B cell (primary cell): Measurements from ENCODE around the gene MPP2. TPM values are rescaled to one million over a fixed set of nuclear protein-coding genes. Genes with fewer than 3 reads are reported as not detected.
"Not testable (repeated sequence)": the region's sequence is repeated elsewhere in the genome, so short reads cannot be mapped to it uniquely, and the experiment has no call there.

Experiments used
- ATAC-seq: fragments of 200-7000 bp; cut with Tn5 transposase; one replicate; pipeline ENCODE4 v1.10.0; 2021; ENCODE audit warnings: low read depth, mild to moderate bottlenecking, moderate number of reproducible peaks, moderate library complexity
- CTCF ChIA-PET: fragments of 350-600 bp; sonication (Branson Sonifier 250); formaldehyde crosslinking; loops from one replicate; lab custom pipeline; 2021; ENCODE audit warnings: antibody characterized with exemption, inconsistent platforms; lab: Charles Lee
- POLR2A ChIA-PET: fragments of 350-600 bp; sonication (Branson Sonifier 250); formaldehyde crosslinking; loops from one replicate; lab custom pipeline; 2021; ENCODE audit warnings: antibody characterized with exemption; lab: Charles Lee
- DNase-seq: peaks from one replicate; pipeline ENCODE4 v3.0.0; 2013
- H2AFZ ChIP-seq: 2 replicates; pipeline ENCODE4 v1.6.1; 2012; ENCODE audit warnings: mild to moderate bottlenecking, low read depth, low read length; ENCODE audit not compliant: insufficient read depth, poor library complexity, severe bottlenecking
- H3K27ac ChIP-seq, 2 donors: 1 replicate in 1 of 2; 2 replicates in 1 of 2; pipeline ENCODE4 v1.5.1; 2012 to 2013; ENCODE audit warnings: low read length in 2 of 2, mild to moderate bottlenecking in 2 of 2, moderate library complexity in 1 of 2
- H3K27me3 ChIP-seq, 4 experiments: fragments of 200-600 bp in 1 of 4; sonication (generic) in 1 of 4; replicated peaks in 1 of 4; 1 replicate in 2 of 4; 2 replicates in 2 of 4; pipeline versions ENCODE4 v1.6.1 to v1.7.0; 2013 to 2016; ENCODE audit warnings: low read length in 3 of 4, mild to moderate bottlenecking in 2 of 4, mixed read lengths in 1 of 4, moderate library complexity in 1 of 4; ENCODE audit not compliant: insufficient read depth in 4 of 4, control insufficient read depth in 3 of 4; ENCODE audit errors: control extremely low read depth in 1 of 4
- H3K36me3 ChIP-seq, 2 experiments: replicated peaks in 1 of 2; 1 replicate in 1 of 2; 2 replicates in 1 of 2; pipeline versions ENCODE4 v1.6.1 to v1.7.1; 2013; ENCODE audit warnings: low read length in 1 of 2; ENCODE audit not compliant: insufficient read depth in 2 of 2, control insufficient read depth in 1 of 2; ENCODE audit errors: control extremely low read depth in 1 of 2, extremely low read depth in 1 of 2
- H3K4me1 ChIP-seq, 2 donors: fragments of 200-600 bp in 1 of 2; sonication (generic) in 1 of 2; 1 replicate in 1 of 2; 2 replicates in 1 of 2; pipeline versions ENCODE4 v1.5.1 to v1.6.1; 2013 to 2017; ENCODE audit warnings: low read length in 2 of 2; ENCODE audit not compliant: control insufficient read depth in 2 of 2, insufficient read depth in 2 of 2
- H3K4me2 ChIP-seq: replicated peaks from 2 replicates; pipeline ENCODE3; 2012; ENCODE audit warnings: mild to moderate bottlenecking, low read depth, low read length; ENCODE audit not compliant: poor library complexity, severe bottlenecking
- H3K4me3 ChIP-seq, 5 experiments: fragments of 200-600 bp in 1 of 5; sonication (generic) in 1 of 5; 1 replicate in 3 of 5; 2 replicates in 2 of 5; pipeline versions ENCODE4 v1.5.1 to v1.7.0; 2011 to 2016; ENCODE audit warnings: low read length in 4 of 5, mild to moderate bottlenecking in 4 of 5, low read depth in 2 of 5, control low read depth in 1 of 5, moderate library complexity in 1 of 5; ENCODE audit not compliant: insufficient read depth in 1 of 5; ENCODE audit errors: control extremely low read depth in 1 of 5, extremely low read depth in 1 of 5
- H3K79me2 ChIP-seq: fragments of 200-600 bp; sonication (generic); one replicate; pipeline ENCODE4 v1.6.0; 2016; ENCODE audit warnings: low read length; ENCODE audit not compliant: control insufficient read depth, insufficient read depth
- H3K9ac ChIP-seq: fragments of 200-600 bp; sonication (generic); 2 replicates; pipeline ENCODE4 v1.6.1; 2017; ENCODE audit warnings: mild to moderate bottlenecking, low read length, moderate library complexity
- H3K9me3 ChIP-seq, 3 donors: one replicate each; pipeline versions ENCODE4 v1.6.1 to v1.7.1; 2013; ENCODE audit warnings: low read length in 2 of 3; ENCODE audit not compliant: control insufficient read depth in 2 of 3, insufficient read depth in 1 of 3; ENCODE audit errors: control extremely low read depth in 1 of 3
- H4K20me1 ChIP-seq: 2 replicates; pipeline ENCODE4 v1.6.0; 2012; ENCODE audit warnings: mild to moderate bottlenecking, low read length; ENCODE audit not compliant: insufficient read depth, control insufficient read depth, poor library complexity, severe bottlenecking
- H3K27ac Mint-ChIP-seq: one replicate; pipeline ENCODE4 v1.8.0; 2021; ENCODE audit warnings: mixed read lengths
- H3K27me3 Mint-ChIP-seq: one replicate; pipeline ENCODE4 v1.8.0; 2021; ENCODE audit warnings: mixed read lengths
- H3K4me1 Mint-ChIP-seq: one replicate; pipeline ENCODE4 v1.8.0; 2021; ENCODE audit warnings: mixed read lengths
- H3K4me3 Mint-ChIP-seq: one replicate; pipeline ENCODE4 v1.8.0; 2021; ENCODE audit warnings: mixed read lengths
- H3K9me3 Mint-ChIP-seq: one replicate; pipeline ENCODE4 v1.8.0; 2022; ENCODE audit warnings: mixed read lengths; ENCODE audit not compliant: insufficient read depth
- WGBS: methylation state at CpG from one replicate; pipeline ENCODE4 v1.1.5; 2013; ENCODE audit warnings: missing lambda C conversion rate; ENCODE audit not compliant: insufficient coverage; 5-methylcytosine and 5-hydroxymethylcytosine counted together
- intact Hi-C: fragments of 100-400 bp; cut with micrococcal nuclease; formaldehyde crosslinking; loops from one replicate; pipeline ENCODE4 v1.10.0; 2022
- polyA plus RNA-seq: library from polyadenylated mRNA; depleted of rRNA; stranded (reverse); fragments of >200 nt; gene quantifications from 2 replicates; pipeline ENCODE4 v1.2.3, GENCODE V29; 2012
- total RNA-seq, 2 donors: library from RNA; stranded (reverse); fragments of 120-200 nt in 1 of 2; gene quantifications; 1 replicate in 1 of 2; 2 replicates in 1 of 2; pipeline versions ENCODE4 v1.2.3 to v1.2.4, GENCODE V29; 2013 to 2022
- TF ChIP-seq, protein P1 (sequence below): fragments of 200-600 bp; IDR thresholded peaks from one replicate; pipeline ENCODE4 v1.8.0; 2022; ENCODE audit warnings: antibody characterized with exemption, mild to moderate bottlenecking

MPP2 gene
- total and polyA plus RNA-seq, 2 donors (not counting 1 experiment from before 2014, with no cell fraction given): 0.15 TPM; not detected in 1

DNA sequence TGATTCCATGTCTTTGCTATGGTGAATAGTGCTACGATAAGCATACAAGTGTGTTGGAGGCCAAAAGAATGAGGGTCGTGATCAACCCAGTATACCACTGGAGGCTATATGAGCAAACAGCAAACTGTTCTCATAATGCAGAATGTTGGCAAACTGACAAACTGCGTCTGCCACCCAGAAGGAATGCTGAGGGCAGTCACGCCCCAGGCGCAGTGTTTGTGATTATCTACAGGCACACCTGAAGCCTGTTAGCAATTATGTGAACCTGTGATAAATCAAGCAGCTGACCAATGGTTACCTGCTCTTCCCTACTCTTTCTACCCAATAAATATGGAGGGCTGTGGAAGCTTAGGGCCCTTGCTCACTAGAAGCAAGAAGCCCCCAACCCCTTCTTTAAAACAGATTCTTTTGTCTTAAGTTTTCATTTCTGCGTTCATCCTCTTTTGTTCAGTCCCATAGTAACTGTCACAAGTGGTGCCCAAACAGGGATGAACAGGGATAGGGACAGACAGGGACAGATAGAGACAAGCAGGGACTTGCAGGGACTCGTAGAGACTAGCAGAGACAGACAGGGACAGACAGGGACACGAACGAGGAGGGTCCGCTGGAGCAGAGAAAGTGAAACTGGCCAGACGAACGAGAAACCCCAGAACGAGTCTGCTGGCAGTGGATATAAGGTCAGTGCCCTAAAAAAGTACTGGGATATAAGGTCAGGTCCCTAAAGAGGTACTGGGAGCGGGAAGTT lies 35.2 kb downstream of the MPP2 start:
- intact Hi-C loops: no loop called here
- Mint-ChIP-seq H3K4me3 (no peak overlapping the region), H3K4me1 (no peaks in the 10 kb centered on the region), H3K27me3 (peaks cover 49% of the 10 kb centered on the region), H3K27ac (no peak overlapping the region), H3K9me3 (peaks cover 2% of the 10 kb centered on the region)
- TF ChIP-seq, protein P1, sequence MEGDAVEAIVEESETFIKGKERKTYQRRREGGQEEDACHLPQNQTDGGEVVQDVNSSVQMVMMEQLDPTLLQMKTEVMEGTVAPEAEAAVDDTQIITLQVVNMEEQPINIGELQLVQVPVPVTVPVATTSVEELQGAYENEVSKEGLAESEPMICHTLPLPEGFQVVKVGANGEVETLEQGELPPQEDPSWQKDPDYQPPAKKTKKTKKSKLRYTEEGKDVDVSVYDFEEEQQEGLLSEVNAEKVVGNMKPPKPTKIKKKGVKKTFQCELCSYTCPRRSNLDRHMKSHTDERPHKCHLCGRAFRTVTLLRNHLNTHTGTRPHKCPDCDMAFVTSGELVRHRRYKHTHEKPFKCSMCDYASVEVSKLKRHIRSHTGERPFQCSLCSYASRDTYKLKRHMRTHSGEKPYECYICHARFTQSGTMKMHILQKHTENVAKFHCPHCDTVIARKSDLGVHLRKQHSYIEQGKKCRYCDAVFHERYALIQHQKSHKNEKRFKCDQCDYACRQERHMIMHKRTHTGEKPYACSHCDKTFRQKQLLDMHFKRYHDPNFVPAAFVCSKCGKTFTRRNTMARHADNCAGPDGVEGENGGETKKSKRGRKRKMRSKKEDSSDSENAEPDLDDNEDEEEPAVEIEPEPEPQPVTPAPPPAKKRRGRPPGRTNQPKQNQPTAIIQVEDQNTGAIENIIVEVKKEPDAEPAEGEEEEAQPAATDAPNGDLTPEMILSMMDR: no peak
- ChIA-PET CTCF (no interaction called here), POLR2A (no interaction called here)
- 80% methylated on average over 12 of the region's 14 CpGs for WGBS
- ATAC-seq (no peak), DNase-seq (no peak)
- H3K4me1 ChIP-seq: no peaks in the 10 kb centered on the region
- H4K20me1 ChIP-seq: no peaks in the 10 kb centered on the region
- H3K79me2 ChIP-seq: no peaks in the 10 kb centered on the region
- no peak overlapping the region for H2AFZ ChIP-seq
- H3K4me3 ChIP-seq: no peak overlapping the region
- no peak overlapping the region for H3K27ac ChIP-seq
- H3K9me3 ChIP-seq: peaks cover 0 to 7% (median 0%) of the 10 kb centered on the region in 3 donors
- peaks cover 0 to 9% (median 4%) of the 10 kb centered on the region in 4 experiments for H3K27me3 ChIP-seq
- no peaks in the 10 kb centered on the region for H3K36me3 ChIP-seq
- H3K9ac ChIP-seq: no peak overlapping the region
- no peak overlapping the region for H3K4me2 ChIP-seq

DNA sequence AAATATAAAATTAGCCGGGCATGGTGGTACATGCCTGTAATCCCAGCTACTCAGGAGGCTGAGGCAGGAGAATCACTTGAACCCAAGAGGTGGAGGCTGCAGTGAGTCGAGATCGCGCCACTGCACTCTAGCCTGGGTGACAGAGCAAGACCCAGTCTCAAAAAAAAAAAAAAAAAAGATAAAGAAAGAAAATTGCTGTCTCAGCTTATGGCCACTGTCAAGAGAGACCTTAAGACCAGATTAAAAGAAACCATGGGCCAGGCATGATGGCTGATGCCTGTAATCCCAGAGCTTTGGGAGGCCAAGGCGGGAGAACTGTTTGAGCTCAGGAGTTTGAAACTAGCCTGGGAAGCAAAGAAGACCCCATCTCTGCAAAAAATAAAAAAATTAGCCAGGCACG lies 38.3 kb downstream of the MPP2 start:
- H2AFZ ChIP-seq, ATAC-seq, H3K4me1 ChIP-seq, intact Hi-C loops, H3K79me2 ChIP-seq, H3K27ac Mint-ChIP-seq, H3K4me3 Mint-ChIP-seq, H4K20me1 ChIP-seq, H3K36me3 ChIP-seq, H3K27ac ChIP-seq, H3K9me3 Mint-ChIP-seq, DNase-seq, H3K4me3 ChIP-seq, H3K4me2 ChIP-seq, POLR2A ChIA-PET, H3K9me3 ChIP-seq, H3K9ac ChIP-seq, H3K4me1 Mint-ChIP-seq: not testable (repeated sequence)
- peaks cover 0 to 13% (median 4%) of the 10 kb centered on the region in 4 experiments for H3K27me3 ChIP-seq
- H3K27me3 Mint-ChIP-seq: peaks cover 51% of the 10 kb centered on the region
- CTCF ChIA-PET: interaction anchor here (1.8 kb wide), 1 partner anchor 9 kb away, joined by 11 read pairs; no protein-coding TSS in a partner anchor
- 94% methylated on average over 3 of the region's 6 CpGs for WGBS
